HG03175 (cell line): ENCODE results near the gene MTCH1.
"Not testable (repeated sequence)": the region's sequence is repeated elsewhere in the genome, so short reads cannot be mapped to it uniquely, and the experiment has no call there.

ENCODE experiments used
- ATAC-seq: cut with Tn5 transposase; IDR thresholded peaks from one replicate; pipeline ENCODE4 v1.9.1; 2021; ENCODE audit warnings: mild to moderate bottlenecking, moderate library complexity; ENCODE audit not compliant: unreplicated experiment

The MTCH1 gene

GRCh38 chr6:36955671-36956445 lies 30.1 kb downstream of the MTCH1 start:
- ATAC-seq: no peak

- no peak for ATAC-seq
Measured at GRCh38 chr6:36955136-36955535, 30.9 kb downstream of the MTCH1 start.

DNA sequence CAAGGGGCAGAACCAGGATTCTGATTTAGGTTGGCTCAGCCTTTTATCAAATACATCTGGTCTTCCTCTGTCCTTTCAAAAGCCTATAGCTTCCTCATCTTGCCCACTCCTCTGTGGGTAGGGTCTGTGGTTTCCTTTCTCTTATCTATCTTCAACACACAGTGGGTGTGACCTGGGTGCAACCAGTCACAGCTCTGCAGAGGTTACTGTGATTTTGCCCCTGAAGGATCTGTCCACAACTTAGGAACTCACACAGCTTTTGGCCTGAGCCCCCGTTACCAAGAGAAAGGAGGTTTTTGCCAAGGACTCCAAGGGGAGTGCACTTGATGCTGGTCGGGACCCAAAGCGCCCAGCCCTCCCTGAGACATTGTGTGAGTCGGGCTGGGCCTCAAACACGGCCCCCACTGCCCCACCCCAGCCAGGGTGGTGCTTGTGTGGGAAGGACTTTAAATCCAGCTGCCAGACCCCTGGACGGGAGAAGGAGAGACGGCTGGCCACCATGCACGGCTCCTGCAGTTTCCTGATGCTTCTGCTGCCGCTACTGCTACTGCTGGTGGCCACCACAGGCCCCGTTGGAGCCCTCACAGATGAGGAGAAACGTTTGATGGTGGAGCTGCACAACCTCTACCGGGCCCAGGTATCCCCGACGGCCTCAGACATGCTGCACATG lies 31.6 kb downstream of the MTCH1 start, which contains the start of gene PI16:
Gene PI16, plus strand, starts transcription at position 477 of the 670 bp plus-strand sequence. Its CDS starts 23 bp downstream, at position 500.
- no peak for ATAC-seq

GRCh38 chr6:36953931-36954261 lies 32.1 kb downstream of the MTCH1 start:
- no peak for ATAC-seq

GRCh38 chr6:36949636-36950035 lies 36.4 kb downstream of the MTCH1 start:
- no peak for ATAC-seq

GRCh38 chr6:36949076-36949475 lies 36.9 kb downstream of the MTCH1 start:
- not testable (repeated sequence) for ATAC-seq

DNA sequence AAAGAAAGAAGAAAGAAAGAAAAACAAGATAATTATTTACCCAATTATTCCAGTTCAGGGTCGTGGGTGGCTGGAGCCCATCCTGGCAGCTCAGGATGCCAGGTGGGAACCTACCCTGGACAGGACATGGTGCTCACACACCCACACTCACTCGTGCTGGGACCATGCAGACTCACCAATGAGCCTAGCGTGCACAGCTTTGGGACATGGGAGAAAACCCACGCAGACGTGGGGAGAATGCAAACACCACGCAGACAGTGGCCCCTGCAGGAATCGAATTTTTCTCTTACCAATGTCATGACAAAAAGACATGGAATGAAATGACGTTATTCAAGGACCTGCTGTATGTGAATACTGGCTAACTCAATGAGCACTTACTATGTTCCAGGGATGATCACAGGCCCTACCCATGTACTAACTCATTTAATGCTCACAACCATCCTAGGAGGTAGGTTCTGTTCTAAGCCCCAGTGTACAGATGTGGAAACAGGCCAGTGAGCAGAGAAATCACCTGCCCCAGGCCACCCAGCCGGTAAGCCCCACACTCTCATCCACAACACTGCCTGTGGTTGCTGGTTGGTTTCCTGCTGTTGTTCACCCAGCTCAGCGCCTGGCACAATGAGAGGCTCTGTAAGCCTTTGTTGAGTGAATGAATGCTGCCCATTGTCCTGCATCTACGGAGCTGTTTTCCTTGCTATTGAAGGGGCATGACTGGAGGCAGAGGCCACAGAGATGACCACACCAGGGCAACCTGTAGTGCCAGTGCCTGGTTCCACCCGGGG lies 38.2 kb downstream of the MTCH1 start:
- no peak for ATAC-seq

DNA sequence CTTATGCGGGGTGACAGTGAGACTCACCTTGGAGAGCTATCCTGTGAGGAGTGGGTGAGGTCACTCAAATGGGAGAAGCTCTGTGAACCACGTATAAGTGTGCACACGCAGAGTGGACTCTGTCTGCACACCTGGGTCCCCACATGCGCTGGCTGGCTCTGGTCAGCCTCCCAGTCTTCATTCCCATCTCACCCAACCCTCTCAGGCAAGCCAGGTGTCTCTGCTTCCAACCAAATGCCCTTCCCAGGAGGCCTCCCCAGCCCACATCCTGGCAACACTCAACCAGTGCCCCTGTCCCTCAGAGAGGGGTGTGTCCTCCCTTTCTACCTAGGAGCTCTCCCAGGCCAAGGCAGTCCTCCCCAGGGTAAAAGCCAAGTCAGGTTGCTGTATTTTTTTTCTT lies 39.5 kb downstream of the MTCH1 start:
- ATAC-seq: no peak

GRCh38 chr6:36945301-36945700 lies 40.7 kb downstream of the MTCH1 start:
- no peak for ATAC-seq

DNA sequence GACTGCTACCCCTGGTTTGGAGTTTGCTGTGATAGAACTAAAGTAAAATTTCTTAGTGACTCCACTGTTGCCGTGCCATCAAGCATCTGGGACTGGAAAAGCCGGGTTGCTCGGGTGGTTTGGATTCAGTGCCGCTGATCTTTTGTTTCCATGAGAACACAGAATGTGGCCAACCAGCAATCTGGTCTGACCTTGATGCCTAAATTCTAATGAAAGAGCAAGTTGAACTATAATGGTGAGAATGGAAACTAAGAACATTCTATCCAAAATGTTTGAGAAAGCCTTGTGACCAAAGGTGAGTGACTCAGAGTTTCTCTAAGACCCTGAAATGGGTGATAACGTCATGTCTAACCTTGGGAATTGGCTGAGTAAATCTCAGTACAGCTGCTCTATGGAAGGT lies 41.3 kb downstream of the MTCH1 start:
- no peak for ATAC-seq

- ATAC-seq: not testable (repeated sequence)
Measured at GRCh38 chr6:36942329-36942728, 43.7 kb downstream of the MTCH1 start.

DNA sequence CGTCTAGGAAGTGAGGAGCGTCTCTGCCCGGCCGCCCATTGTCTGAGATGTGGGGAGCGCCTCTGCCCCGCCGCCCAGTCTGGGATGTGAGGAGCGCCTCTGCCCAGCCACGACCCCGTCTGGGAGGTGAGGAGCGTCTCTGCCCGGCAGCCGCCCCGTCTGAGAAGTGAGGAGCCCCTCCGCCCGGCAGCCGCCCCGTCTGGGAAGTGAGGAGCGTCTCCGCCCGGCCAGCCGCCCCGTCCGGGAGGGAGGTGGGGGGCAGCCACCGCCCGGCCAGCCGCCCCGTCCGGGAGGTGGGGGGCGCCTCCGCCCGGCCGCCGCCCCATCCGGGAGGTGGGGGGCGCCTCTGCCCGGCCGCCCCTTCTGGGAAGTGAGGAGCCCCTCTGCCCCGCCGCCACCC lies 44.4 kb downstream of the MTCH1 start:
- not testable (repeated sequence) for ATAC-seq

DNA sequence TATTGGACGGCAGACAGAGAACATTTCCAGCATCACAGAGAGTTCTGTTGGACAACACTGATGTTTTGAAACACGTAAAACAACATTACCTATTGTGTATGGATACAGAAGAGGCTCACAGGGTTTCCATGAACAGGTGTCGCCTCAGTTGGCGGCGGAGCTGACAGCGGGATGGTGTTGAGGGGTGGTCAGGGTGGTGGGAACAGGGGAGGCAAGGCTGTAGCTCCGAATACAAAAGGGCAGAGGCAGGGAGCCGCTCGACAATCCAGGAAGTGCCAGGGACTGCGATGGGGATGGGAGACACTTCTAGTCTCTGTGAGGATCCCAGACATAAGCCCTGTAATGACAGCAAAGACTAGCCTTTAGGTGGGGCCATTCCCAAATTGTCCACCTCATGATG lies 46.0 kb downstream of the MTCH1 start:
- no peak for ATAC-seq

GRCh38 chr6:36939005-36939404 lies 47.0 kb downstream of the MTCH1 start:
- not testable (repeated sequence) for ATAC-seq

DNA sequence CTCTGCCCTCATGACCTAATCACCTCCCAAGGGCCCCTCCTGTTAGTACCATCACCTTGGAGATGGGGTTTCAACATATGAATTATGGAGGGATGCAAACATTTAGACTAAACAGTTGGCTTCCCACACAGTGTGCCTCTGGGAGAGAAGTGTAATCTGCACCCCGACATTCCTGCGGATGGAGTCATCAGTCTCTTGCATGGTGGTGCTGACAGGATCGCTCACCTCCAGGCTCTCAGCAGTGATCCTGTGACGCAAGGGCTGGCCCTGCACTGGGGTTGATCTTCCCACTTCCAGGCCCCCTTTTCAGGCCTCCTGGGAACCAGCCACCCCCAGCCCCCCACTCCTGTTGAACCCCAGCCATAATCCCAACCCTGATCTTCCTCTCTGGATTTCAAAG lies 47.5 kb downstream of the MTCH1 start:
- ATAC-seq: no peak

- no peak for ATAC-seq
Measured at GRCh38 chr6:36937896-36938295, 48.1 kb downstream of the MTCH1 start.

DNA sequence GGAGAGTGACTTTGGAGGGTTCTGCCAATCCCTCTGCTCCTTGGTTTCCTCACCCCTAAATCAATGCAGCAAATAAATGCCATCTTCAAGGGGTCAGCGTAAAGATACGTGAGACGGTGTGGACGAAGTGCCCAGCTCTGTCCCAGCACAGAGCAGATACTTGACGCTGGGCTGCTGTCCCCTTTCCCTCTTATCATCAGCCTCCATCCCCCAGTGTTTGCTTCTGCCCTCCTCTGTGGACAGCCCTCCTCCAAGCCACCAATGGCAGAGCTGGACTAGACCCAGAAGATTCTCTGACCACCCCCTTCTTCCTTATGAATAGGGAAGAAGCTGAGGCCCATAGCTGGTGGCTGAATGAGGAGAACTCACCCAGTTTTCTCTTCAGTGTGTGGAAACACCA lies 49.2 kb downstream of the MTCH1 start:
- ATAC-seq: no peak

DNA sequence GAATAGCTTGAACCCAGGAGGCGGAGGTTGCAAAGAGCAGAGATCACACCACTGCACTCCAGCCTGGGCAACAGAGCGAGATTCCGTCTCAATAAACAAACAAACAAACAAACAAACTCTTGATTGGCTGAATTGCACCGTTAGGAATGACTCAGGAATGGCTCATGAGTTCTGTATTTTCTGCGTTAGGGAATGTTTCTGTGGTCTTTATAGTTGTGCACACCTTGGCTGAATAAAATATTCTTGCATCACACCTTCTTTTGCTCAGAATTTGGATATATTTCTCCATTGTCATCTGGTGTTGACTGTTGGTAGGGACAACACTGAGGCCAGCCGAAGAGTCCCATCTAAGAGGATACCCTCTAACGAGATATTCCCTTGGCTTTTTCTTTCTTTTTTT lies 51.1 kb downstream of the MTCH1 start:
- ATAC-seq: no peak

DNA sequence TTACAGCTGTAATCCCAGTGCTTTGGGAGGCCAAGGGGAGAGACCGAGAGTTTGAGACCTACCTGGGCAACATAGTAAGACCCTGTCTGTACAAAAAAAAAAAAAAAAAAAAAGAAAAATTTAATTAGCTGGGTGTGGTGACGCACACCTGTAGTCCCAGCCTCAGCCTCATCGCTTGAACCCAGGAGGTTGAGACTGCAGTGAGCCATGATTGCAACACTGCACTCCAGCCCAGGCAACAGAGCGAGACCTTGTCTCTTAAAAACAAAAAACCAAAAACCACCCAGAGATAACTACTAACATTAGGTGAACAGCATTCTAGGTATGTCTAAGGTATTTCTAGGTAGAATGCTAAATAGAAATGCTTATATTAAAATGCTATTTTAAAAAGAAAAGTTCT lies 52.5 kb downstream of the MTCH1 start:
- ATAC-seq: no peak

DNA sequence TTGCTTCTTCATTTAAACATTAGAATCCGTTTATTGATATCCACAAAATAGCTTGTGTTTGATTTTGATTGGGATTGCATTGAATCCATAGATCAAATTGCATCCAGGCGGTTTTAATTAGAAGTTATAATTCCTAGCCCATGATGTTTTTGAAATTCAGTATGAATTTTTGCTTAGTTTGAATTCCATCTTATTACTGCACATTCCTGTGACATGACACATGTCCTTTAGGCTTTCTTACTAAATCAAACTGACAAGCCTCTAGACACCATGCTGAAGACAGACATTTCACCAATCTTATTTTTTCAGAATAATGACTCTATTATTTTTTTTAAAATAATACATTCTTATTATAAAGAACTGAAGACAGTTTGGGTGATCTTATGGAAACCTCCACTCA lies 52.9 kb downstream of the MTCH1 start:
- no peak for ATAC-seq

GRCh38 chr6:36930483-36930882 lies 55.5 kb downstream of the MTCH1 start:
- no peak for ATAC-seq

GRCh38 chr6:36929607-36930006 lies 56.4 kb downstream of the MTCH1 start:
- ATAC-seq: no peak
